ENCODE measurements around the gene USP10.

Gene USP10

DNA sequence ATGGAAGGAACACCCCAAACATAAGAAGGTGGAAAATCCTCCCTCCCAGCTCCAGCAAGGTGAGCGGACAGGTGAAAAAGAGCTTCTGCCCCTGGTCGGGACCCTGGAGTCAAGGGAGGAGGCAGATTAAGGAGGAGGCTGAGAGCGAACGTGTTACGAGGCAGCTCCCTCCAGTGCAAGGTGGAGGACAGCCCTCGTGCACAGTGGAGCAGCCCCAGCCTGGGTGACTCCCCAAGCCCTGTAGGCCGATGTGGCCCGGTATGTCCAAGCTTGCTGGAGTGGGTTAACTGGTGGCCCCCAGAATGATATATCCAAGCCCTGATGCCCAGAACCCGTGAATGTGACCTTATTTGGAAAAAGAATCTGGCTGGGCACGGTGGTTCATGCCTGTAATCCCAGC, 104.5 kb downstream of the USP10 start:
- Histone ChIP-seq H3K27me3 (ENCODE audit: control insufficient read depth, insufficient read depth, low read length) (no peaks in the 10 kb centered on the region), H3K36me3 (ENCODE audit: insufficient read depth, low read length) (no peaks in the 10 kb centered on the region), H3K9me3 (replicated peaks; ENCODE audit: low read length) (no peaks in the 10 kb centered on the region), H3K4me3 (ENCODE audit: low read length) (no peak overlapping the region), H3K9ac (ENCODE audit: low read depth, low read length) (no peak overlapping the region), H3K4me1 (ENCODE audit: control insufficient read depth, insufficient read depth, low read length) (no peaks in the 10 kb centered on the region), H3K4me2 (ENCODE audit: low read length) (no peak overlapping the region)

DNA sequence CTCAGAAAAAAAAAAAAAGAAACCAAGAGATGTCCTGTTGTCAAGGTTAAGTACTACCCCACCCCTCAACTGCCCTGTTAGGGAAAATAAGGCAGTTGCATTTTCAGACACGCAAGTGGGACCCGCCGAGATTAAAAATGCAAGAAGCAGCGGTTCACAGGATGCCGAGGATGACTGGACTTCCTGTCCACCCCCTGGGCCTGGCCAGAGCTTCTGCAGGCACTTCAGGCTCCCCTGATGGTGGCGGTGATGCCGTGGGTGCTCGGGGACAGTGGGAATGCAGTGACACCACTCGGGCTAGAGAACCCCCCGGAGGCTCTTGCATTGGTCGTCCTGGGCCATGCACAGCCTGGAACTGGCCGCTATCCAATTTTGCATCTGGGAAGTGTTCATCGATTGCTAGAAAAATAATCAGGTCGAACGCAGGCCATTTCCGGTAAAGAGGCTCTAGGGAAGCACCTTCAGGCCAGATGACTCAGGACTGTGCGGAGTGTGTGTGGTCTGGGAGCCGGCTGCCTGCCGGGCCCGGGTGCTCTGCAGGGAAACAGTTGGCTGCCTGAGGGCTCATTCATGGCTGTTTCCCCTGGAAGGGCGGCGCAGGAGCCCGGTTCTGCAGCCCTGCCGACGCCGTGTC, 106.6 kb downstream of the USP10 start:
- no peak overlapping the region for H3K9ac ChIP-seq (ENCODE audit: low read depth, low read length)

DNA sequence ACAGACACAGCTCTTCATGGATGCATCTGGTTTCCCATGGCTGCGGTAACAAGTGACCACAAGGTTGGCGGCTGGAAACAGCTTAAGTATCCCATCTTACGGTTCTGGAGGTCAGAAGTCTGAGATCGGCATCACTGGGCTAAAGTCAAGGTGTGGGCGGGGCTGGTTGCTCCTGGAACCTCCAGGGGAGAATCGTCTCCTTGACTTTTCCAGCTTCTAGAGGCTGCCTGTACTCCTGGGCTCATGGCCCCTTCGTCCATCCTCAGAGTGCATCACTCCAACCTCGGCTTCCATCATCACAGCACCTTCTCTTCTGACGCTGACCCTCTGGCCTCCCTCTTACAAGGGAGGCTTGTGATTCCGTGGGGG, 107.1 kb downstream of the USP10 start:
- Histone ChIP-seq H3K4me1 (ENCODE audit: control insufficient read depth, insufficient read depth, low read length) (no peaks in the 10 kb centered on the region), H3K4me3 (ENCODE audit: low read length) (no peak overlapping the region)

More for the DNA sequence above, 106.6 kb downstream of the USP10 start:
- Histone ChIP-seq H3K36me3 (ENCODE audit: insufficient read depth, low read length) (no peaks in the 10 kb centered on the region), H3K4me3 (ENCODE audit: low read length) (no peak overlapping the region), H3K4me2 (ENCODE audit: low read length) (peak overlapping the region; percentile 51), H3K27me3 (ENCODE audit: control insufficient read depth, insufficient read depth, low read length) (peaks cover under 1% of the 10 kb centered on the region), H3K4me1 (ENCODE audit: control insufficient read depth, insufficient read depth, low read length) (no peaks in the 10 kb centered on the region), H3K9me3 (replicated peaks; ENCODE audit: low read length) (no peaks in the 10 kb centered on the region)

DNA sequence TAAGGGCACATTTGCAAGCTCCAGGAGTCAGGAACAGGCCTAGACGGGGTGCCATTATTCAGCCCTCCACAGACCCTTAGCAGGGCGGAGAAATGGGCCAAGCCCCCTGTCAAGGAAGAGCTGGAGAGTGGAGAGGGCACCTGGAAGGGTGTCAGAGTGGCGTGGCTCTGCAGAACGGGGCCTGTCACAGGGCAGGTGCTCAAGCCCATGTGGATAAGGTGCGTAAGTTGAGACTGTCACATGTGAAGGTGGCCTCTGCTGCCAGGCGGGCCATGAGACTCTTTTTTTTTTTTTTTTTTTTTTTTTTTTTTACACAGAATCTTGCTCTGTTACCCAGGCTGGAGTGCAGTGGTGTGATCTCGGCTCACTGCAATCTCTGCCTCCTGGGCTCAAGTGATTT, 108.0 kb downstream of the USP10 start:
- Histone ChIP-seq H3K36me3 (ENCODE audit: insufficient read depth, low read length) (no peaks in the 10 kb centered on the region), H3K9ac (ENCODE audit: low read depth, low read length) (no peak overlapping the region), H3K9me3 (replicated peaks; ENCODE audit: low read length) (no peaks in the 10 kb centered on the region), H3K4me3 (ENCODE audit: low read length) (no peak overlapping the region), H3K27me3 (ENCODE audit: control insufficient read depth, insufficient read depth, low read length) (peaks cover 13% of the 10 kb centered on the region), H3K4me1 (ENCODE audit: control insufficient read depth, insufficient read depth, low read length) (no peaks in the 10 kb centered on the region), H3K4me2 (ENCODE audit: low read length) (no peak overlapping the region)

More for the DNA sequence above, 107.1 kb downstream of the USP10 start:
- no peak overlapping the region for H3K4me2 ChIP-seq (ENCODE audit: low read length)
- H3K9ac ChIP-seq (ENCODE audit: low read depth, low read length): no peak overlapping the region
- H3K27me3 ChIP-seq (ENCODE audit: control insufficient read depth, insufficient read depth, low read length): peaks cover 5% of the 10 kb centered on the region
- H3K9me3 ChIP-seq (replicated peaks; ENCODE audit: low read length): no peaks in the 10 kb centered on the region
- H3K36me3 ChIP-seq (ENCODE audit: insufficient read depth, low read length): no peaks in the 10 kb centered on the region

DNA sequence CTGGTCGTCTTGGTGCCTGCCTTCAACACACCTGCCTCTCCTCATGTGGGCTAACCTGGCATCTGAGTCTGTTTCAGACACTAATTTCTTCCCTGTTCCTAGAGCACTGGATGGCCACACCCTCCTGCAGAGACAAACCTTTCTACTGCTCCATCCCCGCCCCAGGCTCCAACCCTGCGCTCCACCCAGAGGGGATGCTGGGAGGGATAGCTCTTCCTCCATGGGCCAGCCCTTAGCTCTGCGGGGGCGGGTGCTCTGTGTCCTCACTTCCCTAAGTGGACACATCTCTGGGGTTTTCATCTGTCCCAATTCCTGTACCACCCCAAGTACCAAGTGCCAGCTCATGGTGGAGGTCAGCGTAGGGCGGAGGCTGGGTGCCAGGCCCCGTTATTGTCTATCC, 109.0 kb downstream of the USP10 start:
- Histone ChIP-seq H3K4me1 (ENCODE audit: control insufficient read depth, insufficient read depth, low read length) (no peaks in the 10 kb centered on the region), H3K4me3 (ENCODE audit: low read length) (no peak overlapping the region), H3K9ac (ENCODE audit: low read depth, low read length) (no peak overlapping the region), H3K36me3 (ENCODE audit: insufficient read depth, low read length) (no peaks in the 10 kb centered on the region), H3K27me3 (ENCODE audit: control insufficient read depth, insufficient read depth, low read length) (peaks cover 23% of the 10 kb centered on the region), H3K4me2 (ENCODE audit: low read length) (no peak overlapping the region), H3K9me3 (replicated peaks; ENCODE audit: low read length) (no peaks in the 10 kb centered on the region)

DNA sequence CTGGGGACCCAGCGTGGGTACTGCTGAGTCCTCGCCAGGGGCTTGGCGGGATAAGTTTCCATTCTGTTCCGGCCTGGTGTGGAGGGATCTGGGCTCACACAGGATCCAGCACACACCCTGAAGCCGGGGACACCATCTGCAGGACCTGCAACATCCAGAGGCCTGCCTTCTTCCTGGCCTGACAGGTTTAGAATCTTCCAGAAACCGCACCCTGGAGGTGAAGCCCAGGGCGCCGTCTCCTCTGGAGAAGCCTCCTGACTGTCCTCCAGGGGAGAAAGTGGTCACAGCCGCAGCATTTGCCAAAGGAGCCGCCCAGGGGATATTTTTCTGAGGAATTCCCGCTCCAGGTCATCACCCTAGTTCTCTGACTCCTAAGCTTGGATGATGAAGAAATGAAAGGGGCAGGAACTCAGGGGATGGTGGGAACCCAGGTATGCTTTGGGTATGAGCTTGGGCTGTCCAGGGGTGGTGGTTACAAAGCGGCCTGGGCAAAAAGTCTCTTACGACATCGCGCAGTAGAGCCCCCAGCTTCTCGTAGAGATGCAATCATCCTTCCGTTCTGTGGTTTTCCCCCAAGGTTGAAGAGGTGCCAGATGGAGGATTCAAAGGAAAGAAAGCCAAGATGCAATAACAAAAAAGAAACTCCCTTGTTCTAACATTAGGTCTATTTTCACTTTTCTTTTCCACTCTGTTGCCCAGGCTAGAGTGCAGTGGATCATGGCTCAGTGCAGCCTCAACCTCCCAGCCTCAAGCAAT, 110.9 kb downstream of the USP10 start:
- no peak overlapping the region for H3K4me3 ChIP-seq (ENCODE audit: low read length)
- H3K9ac ChIP-seq (ENCODE audit: low read depth, low read length): no peak overlapping the region
- H3K36me3 ChIP-seq (ENCODE audit: insufficient read depth, low read length): no peaks in the 10 kb centered on the region
- no peaks in the 10 kb centered on the region for H3K4me1 ChIP-seq (ENCODE audit: control insufficient read depth, insufficient read depth, low read length)
- H3K9me3 ChIP-seq (replicated peaks; ENCODE audit: low read length): no peaks in the 10 kb centered on the region
- no peak overlapping the region for H3K4me2 ChIP-seq (ENCODE audit: low read length)
- peaks cover 35% of the 10 kb centered on the region for H3K27me3 ChIP-seq (ENCODE audit: control insufficient read depth, insufficient read depth, low read length)

DNA sequence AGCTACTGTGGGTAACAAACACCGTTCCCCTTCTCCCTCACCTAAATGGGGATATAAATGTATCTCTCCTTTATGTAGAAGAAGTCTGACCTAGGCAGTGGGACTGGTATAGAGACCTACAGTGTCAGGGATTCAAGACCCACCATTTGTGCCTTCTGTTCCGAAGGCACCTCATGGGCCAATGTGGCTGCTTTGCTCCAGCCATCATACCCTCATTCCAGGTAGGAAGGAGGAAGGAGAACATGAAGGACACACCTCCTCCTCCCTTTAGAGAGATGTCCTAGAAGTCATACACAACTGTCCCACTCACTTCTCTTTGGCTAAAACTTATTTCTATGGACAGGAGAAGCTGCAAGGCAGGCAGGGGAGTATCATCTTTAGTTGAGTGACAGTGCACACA, 111.7 kb downstream of the USP10 start:
- Histone ChIP-seq H3K4me2 (ENCODE audit: low read length) (no peak overlapping the region), H3K36me3 (ENCODE audit: insufficient read depth, low read length) (no peaks in the 10 kb centered on the region), H3K9ac (ENCODE audit: low read depth, low read length) (no peak overlapping the region), H3K4me3 (ENCODE audit: low read length) (no peak overlapping the region), H3K4me1 (ENCODE audit: control insufficient read depth, insufficient read depth, low read length) (no peaks in the 10 kb centered on the region), H3K27me3 (ENCODE audit: control insufficient read depth, insufficient read depth, low read length) (peaks cover 36% of the 10 kb centered on the region), H3K9me3 (replicated peaks; ENCODE audit: low read length) (no peaks in the 10 kb centered on the region)

DNA sequence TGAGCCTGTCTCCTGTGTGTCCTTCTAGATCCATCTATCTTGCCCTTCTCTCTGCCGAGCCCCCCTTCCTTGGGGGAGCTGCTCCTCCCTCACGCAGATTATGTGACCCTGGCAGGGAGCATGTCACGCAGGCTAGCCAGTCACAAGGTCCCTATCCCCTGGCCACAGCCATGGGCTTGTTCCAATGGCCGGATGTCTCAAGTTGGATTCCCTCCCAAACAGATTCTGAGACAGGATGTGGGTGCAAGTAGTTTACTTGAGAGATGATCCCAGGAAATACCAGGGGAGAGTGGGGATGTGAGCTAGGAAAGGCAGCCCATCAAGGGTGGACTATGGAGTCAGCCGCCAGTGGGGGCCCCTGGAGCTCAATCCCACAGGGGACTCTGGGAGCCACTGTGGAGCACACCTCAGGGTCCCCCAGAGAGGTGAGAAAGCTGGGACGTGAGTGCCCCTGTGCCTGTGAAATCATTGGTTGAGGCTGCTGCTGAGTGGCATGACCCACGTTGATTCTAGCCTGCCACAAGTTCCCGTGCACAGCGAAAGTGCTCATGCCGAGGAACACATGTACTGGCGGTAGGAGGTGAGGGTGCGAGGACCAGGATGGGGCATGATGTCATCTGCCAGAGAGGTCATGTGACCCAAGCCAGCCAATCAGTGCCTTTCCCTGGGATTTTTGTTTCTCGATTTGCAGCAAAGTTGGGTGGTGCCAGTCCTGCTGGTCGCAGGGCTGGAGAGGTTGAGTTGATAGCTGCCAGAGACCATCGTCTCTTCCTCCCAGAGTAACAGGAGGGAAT, 113.5 kb downstream of the USP10 start:
- Histone ChIP-seq H3K4me1 (ENCODE audit: control insufficient read depth, insufficient read depth, low read length) (no peaks in the 10 kb centered on the region), H3K9ac (ENCODE audit: low read depth, low read length) (no peak overlapping the region), H3K9me3 (replicated peaks; ENCODE audit: low read length) (no peaks in the 10 kb centered on the region), H3K36me3 (ENCODE audit: insufficient read depth, low read length) (no peaks in the 10 kb centered on the region), H3K27me3 (ENCODE audit: control insufficient read depth, insufficient read depth, low read length) (peaks cover 36% of the 10 kb centered on the region), H3K4me3 (ENCODE audit: low read length) (no peak overlapping the region), H3K4me2 (ENCODE audit: low read length) (no peak overlapping the region)

DNA sequence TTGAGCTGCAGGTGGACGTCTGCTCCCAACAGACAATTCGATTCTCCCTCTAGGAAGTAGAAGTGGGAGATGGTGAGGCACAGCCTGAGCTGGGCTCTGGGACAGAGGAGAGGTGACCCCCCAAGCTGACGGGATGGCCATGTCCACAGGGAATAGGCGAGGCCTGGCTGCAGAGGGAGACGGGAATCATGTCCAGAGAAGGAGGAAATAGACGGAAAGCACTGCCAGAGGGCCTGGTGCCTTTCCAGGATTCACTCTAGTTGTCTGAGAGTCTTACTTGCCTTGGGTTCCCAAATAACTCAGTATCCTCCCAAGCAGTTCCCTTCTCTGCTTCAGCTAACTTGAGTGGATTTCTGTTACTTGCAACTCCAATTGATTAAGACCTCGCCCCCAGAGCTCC, 115.7 kb downstream of the USP10 start:
- no peaks in the 10 kb centered on the region for H3K9me3 ChIP-seq (replicated peaks; ENCODE audit: low read length)
- no peak overlapping the region for H3K9ac ChIP-seq (ENCODE audit: low read depth, low read length)
- H3K27me3 ChIP-seq (ENCODE audit: control insufficient read depth, insufficient read depth, low read length): peaks cover 36% of the 10 kb centered on the region
- H3K36me3 ChIP-seq (ENCODE audit: insufficient read depth, low read length): no peaks in the 10 kb centered on the region
- H3K4me2 ChIP-seq (ENCODE audit: low read length): no peak overlapping the region
- no peak overlapping the region for H3K4me3 ChIP-seq (ENCODE audit: low read length)
- H3K4me1 ChIP-seq (ENCODE audit: control insufficient read depth, insufficient read depth, low read length): peaks cover 6% of the 10 kb centered on the region

DNA sequence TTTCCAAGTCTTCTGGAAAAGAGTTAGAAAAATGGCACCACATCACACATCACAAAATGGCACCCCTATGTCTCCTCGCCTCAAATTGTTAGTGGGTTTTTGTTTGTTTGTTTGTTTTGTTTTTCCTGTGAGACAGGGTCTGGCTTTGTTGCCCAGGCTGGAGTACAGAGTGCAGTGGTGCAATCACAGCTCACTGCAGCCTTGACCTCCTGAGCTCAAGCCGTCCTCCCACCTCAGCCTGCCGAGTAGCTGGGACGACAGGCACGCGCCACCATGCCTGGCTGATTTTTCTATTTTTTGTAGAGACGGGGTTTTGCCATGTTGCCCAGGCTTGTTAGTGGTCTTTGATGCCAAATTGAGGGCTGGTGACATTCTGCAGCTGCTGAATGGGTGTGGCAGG, 116.2 kb downstream of the USP10 start:
- no peaks in the 10 kb centered on the region for H3K36me3 ChIP-seq (ENCODE audit: insufficient read depth, low read length)
- H3K4me1 ChIP-seq (ENCODE audit: control insufficient read depth, insufficient read depth, low read length): peaks cover 11% of the 10 kb centered on the region
- peaks cover 36% of the 10 kb centered on the region for H3K27me3 ChIP-seq (ENCODE audit: control insufficient read depth, insufficient read depth, low read length)
- H3K9me3 ChIP-seq (replicated peaks; ENCODE audit: low read length): no peaks in the 10 kb centered on the region
- no peak overlapping the region for H3K4me2 ChIP-seq (ENCODE audit: low read length)
- H3K9ac ChIP-seq (ENCODE audit: low read depth, low read length): no peak overlapping the region
- H3K4me3 ChIP-seq (ENCODE audit: low read length): no peak overlapping the region

DNA sequence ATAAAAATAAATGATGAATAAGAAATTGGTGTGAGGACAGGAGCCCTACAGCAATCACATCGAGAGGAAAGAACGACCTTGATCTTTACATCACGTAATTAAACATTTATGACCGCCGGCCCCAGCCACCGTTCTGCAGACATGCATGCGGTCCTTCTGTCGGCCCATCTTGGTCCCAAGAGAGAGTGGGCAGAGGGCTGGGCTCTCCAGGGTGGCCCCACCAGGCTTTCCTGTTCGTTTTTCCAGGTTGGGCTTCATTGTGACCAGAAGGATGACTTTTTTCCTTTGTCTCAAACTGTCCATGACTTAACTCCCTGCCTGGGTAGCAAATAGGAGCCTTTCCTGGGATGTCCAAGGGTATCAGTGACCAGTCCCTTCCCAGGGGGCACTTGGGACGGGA, 116.7 kb downstream of the USP10 start:
- H3K9ac ChIP-seq (ENCODE audit: low read depth, low read length): no peak overlapping the region
- H3K9me3 ChIP-seq (replicated peaks; ENCODE audit: low read length): no peaks in the 10 kb centered on the region
- H3K4me2 ChIP-seq (ENCODE audit: low read length): no peak overlapping the region
- H3K36me3 ChIP-seq (ENCODE audit: insufficient read depth, low read length): no peaks in the 10 kb centered on the region
- H3K4me1 ChIP-seq (ENCODE audit: control insufficient read depth, insufficient read depth, low read length): peaks cover 16% of the 10 kb centered on the region
- no peak overlapping the region for H3K4me3 ChIP-seq (ENCODE audit: low read length)
- H3K27me3 ChIP-seq (ENCODE audit: control insufficient read depth, insufficient read depth, low read length): peaks cover 35% of the 10 kb centered on the region

Measured in skeletal muscle satellite cell (primary cell).